ENCODE measurements around the gene CGNL1.

The CGNL1 gene

GRCh38 chr15:57352535-57353316 lies 23.6 kb upstream of the CGNL1 start:
- DNase-seq: no peak

- DNase-seq: peak; percentile 31
Measured at GRCh38 chr15:57353317-57353804, 22.9 kb upstream of the CGNL1 start.

GRCh38 chr15:57354436-57355123 lies 21.7 kb upstream of the CGNL1 start:
- no peak for DNase-seq

DNA sequence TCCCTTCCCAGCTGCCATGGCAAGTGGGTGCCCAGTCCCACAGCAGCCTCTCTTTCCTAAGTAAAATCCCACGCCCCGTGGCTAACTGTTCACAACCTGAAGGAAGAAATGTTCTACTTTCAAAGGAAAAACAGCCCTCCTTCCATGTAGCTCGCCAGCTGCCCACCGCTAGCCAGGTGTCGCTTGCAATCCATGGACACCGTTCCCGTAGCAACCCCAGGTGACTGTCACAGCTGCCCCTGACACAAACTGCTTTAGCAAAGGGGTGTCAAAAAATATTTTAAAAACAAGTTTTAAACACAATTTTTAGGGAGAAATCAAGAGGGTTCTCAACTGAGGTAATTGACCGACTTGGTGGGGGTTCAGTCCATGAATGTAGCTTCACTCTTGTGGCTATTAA lies 21.0 kb upstream of the CGNL1 start:
- no peak for DNase-seq

DNA sequence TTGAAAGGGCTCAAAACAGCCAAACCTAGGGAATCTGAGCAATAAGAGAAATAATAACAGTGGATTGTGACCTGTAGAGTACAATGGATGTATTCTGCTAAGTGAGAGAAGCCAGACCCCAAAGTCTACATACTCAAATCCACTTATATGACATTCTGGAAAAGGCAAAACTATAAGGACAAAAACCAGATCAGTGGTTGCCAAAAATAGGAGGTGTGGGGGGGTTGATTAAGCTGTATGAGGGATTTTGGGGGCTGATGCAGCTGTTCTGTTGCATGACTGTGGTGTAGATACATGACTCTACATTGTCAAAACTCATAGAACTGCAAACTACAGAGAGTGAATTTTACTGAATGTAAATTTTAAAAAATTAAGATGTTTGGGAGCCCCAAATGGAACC lies 20.1 kb upstream of the CGNL1 start:
- DNase-seq: no peak

DNA sequence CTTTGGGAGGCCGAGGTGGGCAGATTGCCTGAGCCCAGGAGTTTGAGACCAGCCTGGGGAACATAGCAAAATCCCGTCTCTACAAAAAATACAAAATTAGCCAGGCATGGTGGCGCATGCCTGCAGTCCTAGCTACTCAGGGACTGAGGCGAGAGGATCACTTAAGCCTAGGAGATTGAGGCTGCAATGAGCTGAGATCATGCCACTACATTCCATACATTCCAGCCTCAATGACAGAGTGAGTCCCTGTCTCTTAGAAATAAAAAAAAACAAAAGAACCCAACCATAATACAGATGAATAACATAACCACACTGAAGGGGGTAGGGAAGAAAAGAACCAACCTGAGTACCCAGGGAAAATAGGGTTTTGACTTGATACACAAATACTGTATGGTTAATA lies 19.7 kb upstream of the CGNL1 start:
- DNase-seq: peak; percentile 73

GRCh38 chr15:57357799-57358198 lies 18.5 kb upstream of the CGNL1 start:
- DNase-seq: no peak

- DNase-seq: no peak
Measured at GRCh38 chr15:57358571-57358970, 17.7 kb upstream of the CGNL1 start.

- DNase-seq: no peak
Measured at GRCh38 chr15:57363661-57364060, 12.6 kb upstream of the CGNL1 start.

GRCh38 chr15:57364282-57365007 lies 11.9 kb upstream of the CGNL1 start:
- peak; percentile 24 for DNase-seq

DNA sequence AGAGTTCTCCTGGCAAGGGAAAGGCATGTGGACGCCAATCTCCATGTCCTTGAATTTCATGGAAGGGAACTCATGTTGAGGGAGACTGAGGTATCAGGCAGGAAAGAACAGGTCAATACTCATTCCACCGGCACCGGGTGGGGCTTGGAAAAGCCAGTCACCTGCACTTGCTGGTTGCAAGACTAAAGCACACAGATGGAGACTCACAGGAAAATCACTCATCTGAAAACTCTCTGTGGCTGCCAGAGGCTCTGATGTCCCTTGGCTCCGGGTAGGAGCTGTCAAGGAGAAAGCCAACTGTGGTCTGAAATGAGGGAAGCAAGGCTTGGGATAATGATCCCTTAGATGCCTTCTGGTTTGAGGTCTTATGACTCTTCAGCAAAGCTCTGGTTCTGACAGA lies 8.7 kb upstream of the CGNL1 start:
- no peak for DNase-seq

- no peak for DNase-seq
Measured at GRCh38 chr15:57370929-57371328, 5.4 kb upstream of the CGNL1 start.

DNA sequence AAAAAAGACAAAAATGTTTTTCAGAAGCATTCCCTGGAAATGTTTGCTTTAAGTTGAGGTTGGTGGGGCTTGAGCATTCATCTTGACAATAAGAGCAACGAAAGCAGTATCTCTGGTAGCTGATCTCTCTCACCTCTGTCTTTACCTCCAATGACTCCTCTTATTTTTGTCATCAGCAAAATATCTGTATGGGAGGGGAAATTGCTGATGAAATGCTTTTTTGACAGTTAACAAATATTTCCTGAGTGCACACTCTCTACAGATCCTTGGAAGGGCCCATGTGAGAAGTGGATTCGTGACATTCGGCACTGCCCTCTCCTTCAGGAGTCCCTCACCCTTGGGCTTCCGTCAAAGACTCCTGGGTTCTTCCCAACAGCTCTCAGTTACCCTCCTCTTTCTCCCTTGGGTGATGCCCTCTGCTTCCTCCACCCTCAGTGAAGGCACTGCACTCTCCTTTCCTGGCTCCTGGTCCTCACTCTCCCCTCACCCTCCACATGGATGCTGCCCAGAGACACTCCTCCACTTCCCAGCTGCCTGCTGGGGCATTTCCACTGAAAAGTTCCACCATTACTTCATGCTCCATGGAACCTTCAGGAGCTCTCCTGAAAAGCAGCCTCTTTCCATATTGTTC lies 2.9 kb upstream of the CGNL1 start:
- DNase-seq: no peak

- no peak for DNase-seq
Measured at GRCh38 chr15:57373882-57374276, 2.4 kb upstream of the CGNL1 start.

- peak; percentile 7 for DNase-seq
Measured at GRCh38 chr15:57376696-57377477, 582 bp downstream of the CGNL1 start.

DNA sequence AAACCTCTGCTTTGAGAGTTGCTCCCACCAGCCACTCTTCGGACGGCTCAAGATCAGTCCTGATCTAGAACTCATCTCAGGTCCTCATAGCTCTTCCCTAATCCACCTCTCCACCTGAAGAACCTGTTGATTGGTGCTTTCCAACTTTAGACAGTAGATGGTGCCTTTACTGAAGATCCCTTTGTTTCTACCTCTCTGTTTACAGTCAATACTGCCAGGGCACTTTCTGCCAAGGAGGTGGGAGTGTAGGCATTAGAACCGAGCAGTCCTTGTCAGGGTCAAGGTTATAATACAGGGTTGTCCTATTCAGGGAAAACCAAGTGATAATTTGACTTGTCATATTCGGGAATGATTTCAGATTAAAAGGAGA lies 1.2 kb downstream of the CGNL1 start:
- no peak for DNase-seq

DNA sequence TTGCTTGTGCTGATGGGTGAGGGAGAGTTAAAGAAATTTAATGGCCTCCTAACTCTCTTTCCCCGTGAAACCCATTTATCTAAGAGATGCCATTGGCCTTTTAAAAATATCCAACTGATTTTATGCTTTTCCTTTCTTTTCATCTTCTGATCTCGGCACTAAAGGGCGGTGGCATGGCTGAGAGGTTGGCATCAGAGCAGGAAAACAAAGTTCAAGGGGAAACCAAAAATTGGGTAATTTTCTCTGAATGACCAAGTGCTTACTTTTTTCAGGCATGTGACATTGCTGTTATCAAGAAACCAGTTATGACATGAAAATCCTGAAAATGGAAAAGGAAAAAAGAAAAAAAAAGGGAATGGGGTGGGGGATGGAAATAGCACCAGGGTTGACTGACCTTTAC lies 3.2 kb downstream of the CGNL1 start:
- no peak for DNase-seq

- no peak for DNase-seq
Measured at GRCh38 chr15:57380854-57381253, 4.5 kb downstream of the CGNL1 start.

GRCh38 chr15:57382215-57382614 lies 5.9 kb downstream of the CGNL1 start:
- no peak for DNase-seq

GRCh38 chr15:57382969-57383368 lies 6.7 kb downstream of the CGNL1 start:
- no peak for DNase-seq

- DNase-seq: no peak
Measured at GRCh38 chr15:57384024-57384423, 7.7 kb downstream of the CGNL1 start.

DNA sequence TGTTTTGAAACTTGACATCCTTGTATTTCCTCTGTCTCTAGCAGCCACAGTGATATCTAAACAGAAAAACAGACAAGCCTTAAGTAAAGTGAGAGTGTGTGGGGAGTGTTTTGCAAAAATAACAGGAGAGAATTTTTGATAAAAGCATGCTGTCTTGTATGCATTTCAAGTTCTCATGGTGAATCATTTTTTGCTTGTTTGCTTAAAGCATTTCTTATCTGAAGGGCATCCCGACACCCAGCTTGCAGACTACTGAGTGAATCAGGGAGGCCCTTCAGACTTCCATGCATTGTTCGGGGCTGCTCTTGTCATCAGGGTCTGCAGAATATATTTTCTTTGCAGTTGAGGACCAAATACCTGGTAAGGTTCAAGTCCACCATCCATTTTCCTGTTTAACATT lies 8.5 kb downstream of the CGNL1 start:
- no peak for DNase-seq
